ENCODE results near the gene NOS2.
"Not testable (repeated sequence)": the region's sequence is repeated elsewhere in the genome, so short reads cannot be mapped to it uniquely, and the experiment has no call there.

Gene NOS2

DNA sequence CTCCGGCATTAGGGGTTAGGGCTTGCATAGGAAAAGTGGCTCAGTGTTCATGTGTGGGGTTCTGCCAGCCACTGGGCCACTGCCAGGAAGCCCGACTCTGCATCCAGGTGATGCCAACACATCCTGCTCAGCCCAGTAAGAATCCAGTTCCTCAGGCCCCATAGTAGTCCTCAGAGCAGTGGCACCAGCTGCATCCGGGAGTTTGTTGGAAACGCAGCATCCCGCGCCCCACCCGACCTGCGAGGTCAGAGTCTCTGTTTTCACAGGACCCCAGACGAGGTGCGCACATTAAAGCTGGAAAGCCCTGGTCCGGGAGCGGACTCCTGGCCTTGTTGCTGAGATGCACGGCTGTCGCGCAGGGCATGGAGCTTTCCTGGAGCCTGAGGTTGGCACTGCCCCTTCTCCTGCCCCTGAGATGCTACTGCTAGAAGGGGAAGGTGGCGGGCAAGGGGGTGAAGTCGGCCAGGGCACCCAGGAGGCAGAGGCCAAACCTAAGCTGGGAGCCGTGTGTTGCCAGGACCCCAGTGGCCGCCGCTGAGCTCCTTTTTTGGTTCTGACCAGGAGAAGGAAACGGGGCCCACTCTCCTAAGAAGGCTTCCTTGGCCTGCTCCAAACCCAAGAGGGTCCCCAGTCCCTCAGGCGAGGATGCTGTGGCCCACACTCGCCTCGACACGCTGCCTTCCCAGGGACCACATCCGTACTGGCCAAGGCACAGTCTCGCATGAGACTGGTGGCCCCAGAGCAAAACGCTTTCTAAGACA, 44.4 kb downstream of the NOS2 start:
- no peak for DNase-seq (ENCODE audit: low spot score)

DNA sequence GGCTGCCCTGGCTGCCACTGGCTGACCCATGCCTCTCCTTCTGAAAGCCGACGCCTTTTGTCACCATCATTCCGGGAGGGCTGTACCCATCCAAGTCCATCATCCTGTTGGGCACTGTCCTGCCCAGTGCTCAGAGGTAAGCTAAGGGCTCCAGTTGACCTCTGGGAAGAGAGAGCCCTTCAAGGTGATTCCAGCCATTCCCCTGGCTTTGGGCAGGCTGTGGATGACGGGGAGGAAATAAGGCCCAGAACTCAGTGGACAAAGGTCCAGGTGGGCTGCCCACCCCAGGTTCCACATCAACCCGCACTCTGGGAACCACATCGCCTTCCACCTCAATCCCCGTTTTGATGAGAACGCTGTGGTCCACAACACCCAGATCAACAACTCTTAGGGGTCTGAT, 45.8 kb downstream of the NOS2 start:
- DNase-seq (ENCODE audit: low spot score): no peak

DNA sequence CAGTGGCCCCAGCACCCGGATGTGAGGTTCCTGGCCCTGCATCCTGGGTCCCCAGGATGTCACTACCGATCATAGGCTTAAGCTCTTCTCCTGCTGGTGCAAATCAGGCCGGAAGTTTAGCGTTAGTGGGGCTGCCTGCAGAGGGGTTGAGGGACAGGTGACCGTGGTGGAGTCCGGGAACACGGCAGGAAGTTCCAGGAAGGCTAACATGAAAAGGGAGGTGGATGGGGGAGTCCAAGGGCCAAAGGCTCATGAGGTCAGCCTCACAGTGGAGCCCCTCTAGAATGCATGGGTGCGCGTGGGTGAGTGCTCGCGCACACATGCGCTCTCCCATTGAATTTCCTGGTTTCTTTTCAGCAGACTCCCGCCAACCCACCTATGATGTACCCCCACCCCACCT, 46.6 kb downstream of the NOS2 start:
- DNase-seq (ENCODE audit: low spot score): not testable (repeated sequence)

DNA sequence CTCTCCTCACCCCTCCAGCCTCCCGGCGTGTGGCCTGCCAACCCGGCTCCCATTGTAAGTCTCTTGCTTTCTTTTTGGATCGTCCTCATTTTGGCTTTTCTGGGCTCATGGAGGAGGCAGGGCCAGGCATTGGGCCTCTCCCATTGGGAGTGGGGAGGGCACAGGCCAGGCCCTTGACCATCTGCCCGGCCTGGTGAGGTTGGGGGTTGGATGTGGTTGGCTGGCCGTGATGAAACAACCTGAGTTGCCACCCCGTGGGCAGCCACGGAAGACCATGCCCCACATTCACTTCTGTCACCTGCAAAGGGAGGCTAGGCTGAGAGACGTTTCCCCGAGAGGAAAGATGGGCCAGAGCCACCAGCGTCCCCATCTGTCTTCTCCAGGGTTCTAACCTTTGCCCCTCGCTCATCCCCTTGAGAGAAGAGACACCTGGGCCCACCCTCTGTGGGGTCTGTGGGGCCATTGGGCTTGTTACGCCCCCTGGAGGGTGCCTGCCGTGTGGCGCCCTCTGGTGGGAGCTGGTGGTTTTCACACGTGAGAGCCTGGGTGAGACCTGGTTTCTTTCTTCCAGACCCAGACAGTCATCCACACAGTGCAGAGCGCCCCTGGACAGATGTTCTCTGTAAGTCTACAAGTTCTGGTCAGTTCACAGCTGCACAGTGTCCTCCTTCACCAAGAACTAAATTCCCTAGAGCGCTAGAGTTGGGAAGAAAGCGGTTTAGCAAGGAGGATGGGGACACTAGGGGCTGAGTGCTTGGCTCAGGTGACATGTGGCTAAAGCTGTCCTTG, 47.3 kb downstream of the NOS2 start:
- not testable (repeated sequence) for DNase-seq (ENCODE audit: low spot score)

DNA sequence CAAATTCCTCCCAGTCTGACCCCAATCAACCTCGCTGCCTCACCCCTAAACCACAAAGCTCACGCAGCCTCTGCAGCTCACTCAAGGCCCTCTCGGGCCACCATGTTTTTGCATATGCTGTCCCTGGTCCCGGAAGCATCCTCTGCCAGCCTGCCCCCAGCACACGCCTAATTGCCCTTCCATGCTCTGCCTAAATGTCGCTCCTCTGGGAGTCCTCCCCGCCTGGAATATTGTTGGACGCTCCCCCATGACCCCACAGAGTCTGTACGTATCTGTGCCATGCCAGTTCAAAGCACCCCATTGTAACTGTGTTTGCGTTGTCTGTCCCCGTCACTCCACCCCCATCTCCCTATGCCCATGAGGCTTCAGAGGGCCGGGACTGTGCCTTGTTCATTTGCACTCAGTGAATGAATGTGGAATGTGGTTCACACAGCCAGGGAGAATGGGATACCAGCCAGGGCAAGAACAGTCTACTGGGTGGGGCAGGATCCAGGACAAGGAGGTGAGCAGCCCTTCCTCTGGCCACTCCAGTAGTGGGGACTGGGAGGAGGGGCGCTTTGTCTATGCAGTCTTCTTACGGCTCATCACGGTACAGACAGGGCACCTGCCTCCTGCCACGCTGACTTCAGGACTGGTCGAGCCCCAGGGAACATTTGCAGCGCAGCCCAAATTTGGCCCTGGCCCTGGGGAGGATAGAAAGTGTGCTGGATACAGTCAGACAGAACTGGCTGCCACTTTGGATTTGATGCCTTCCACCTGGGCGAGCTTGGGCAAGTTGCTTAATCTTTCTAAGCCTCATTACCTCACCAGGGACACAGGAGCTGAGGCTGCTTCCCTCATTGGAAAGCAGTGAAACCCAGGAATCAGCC, 48.5 kb downstream of the NOS2 start:
- DNase-seq (ENCODE audit: low spot score): no peak

DNA sequence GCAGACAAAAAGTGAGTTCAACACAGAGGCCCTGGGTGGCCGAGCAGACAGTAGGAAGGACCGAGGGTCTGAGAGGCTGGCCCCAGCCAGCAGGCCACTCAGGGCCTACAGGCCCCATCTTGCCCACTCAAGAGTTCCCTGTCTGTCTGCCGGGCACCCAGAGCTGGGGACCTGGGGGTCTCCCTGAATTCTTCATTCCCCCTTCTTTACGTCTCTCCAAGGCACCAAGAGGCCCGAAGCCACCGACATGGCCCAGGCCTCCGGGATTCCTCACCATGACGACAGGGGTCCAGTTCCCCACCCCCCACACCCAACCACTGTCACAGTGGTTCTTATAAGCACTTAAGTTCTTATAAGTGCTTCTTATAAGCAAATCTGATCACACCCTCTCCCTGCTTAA, 49.2 kb downstream of the NOS2 start:
- no peak for DNase-seq (ENCODE audit: low spot score)

DNA sequence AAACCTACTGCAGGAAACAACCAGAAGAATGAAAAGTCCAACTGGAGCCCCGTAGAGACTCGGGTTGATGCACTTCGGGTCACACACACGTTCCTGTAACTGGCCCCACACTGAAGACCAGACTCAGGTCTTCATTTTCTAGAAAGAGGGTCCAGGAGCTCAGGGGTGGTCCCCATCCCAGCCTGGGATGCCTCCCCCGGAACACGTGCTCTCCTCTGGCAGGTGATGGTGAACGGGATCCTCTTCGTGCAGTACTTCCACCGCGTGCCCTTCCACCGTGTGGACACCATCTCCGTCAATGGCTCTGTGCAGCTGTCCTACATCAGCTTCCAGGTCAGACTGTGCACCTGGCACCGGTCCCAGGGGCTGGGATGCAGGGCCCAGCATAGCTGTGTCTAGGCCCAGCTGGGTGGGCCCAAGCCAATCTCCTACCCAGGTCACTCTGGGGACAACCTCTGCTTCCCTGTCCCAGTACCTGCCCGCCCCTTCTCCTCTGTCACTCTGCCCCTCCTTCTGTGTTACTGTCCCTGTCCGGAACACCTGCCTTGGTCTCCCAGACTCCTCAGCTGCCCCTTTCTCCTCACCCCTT, 50.7 kb downstream of the NOS2 start:
- not testable (repeated sequence) for DNase-seq (ENCODE audit: low spot score)

DNA sequence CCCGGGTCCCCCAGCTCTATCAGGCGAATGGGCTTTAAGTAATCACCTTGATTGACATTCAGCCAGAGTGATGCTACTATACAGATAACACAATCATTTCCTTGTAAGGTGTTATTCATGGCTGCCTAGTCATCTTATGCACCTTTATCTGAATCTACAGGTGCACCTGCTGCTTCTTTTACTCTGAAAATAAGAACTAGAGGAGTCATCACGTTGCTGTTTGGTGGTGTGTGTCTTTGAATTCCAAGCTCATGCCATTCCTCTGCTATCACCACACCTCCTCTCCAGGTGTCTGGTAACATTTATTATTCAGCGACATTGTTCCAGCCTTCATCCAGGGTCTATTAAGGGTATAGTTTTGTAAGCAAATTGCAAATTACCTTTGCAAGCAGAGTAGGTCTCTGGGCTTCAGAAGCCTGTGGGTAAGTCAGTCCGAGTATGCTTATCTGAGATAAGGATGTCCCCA, 51.9 kb downstream of the NOS2 start:
- DNase-seq (ENCODE audit: low spot score): no peak

DNA sequence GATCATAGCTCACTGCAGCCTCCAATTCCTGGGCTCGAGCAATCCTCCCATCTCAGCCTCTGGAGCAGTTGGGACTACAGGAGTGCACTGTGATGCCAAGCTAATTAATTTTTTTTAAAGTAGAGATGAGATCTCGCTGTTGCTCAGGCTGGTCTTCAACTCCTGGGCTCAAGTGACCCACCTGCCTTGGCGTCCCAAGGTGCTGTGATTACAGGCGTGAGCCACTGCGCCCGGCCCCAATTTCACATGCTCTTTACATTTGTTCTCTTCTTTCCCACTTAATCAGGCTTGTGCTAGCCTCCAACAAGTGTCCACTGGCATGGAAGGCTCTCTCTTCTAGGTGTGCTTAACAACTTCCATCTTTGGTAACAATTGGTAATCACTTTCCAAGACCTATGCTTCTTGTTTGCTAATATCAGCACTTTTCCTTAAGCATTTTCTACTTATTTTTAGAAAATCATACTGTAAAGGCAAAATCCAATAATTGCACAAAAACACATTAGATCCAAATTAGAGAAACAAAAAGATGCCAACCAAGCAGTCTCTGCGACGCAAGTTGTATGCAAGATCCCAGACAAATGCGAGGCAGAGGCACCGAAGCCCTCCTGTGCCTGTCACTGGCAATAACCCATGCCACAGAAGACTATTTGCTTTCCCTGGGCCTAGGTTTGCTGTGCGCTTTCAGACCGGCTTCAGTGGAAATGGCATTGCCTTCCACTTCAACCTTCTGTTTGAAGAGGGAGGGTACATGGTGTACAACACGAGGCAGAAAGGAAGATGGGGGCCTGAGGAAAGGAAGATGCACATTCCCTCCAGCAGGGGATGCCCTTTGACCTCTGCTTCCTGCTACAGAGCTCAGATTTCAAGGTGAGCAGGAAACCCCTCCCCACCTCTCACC, 52.6 kb downstream of the NOS2 start:
- DNase-seq (ENCODE audit: low spot score): no peak

DNA sequence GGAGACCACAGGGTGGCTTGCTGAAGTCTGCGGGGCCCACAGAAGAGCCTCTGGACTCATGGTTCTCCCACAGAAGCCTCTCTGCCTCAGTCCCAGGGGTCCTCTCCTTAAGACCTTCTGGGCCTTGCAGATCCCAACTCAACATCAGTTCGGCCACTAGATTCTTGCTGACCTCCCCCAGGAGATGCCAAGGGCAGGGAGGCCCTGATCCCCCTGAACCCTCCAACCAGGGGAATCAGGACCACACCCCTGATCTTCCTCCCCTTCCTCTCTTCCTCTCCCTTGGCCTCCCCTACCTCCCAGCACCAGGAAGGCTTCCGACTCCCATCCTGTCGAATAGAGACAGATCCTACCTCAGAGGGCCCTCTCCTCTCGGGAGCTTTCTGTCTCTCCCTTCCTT, 53.4 kb downstream of the NOS2 start:
- DNase-seq (ENCODE audit: low spot score): no peak

DNA sequence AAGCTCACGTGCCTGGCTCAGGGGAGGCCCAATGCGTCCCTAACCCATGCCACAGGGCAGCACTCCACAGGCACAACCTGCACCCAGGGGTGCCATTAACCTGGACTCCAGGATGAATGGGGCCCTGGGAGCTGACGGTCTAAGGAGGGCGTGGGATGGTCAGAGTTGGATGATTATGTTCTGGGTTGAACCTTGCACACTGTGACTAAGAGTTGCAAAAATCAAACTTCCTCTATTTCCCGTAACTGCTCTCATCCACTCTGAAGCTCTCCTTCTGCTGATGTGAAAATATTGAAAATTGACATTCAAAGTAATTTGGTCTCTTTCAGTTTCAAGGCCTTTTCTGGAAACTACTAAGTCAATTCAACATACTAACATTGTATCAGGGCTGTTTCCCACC, 54.0 kb downstream of the NOS2 start:
- DNase-seq (ENCODE audit: low spot score): not testable (repeated sequence)

DNA sequence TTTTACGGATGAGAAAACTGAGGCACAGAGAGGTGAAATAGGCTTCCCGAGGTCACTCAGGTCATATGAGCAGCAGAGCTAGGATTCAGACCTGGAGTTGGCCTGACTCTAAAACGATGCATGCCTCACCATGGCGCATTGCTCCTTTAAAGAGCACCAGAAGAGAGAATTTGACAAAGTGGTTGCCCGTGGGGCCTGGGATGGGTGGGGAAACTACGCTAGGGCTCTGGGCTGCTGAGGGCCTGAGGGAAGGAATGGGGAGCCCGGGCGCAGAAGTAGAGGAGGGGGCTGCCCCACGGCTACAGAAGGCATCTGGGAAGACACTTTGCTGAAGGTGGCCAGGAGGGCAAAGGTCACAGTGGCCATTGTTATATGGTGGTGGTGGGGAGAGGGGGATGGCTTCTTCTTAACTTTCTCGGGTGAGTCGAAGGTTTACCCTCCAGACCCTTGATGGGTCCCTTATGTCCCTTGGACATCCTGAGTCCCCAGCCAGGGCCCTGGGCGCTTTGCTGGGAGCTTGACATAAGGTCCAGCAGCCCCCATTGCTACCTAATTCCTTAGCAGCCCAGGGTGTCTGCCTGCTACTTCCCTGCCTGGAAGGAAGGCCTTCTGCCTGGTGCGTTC, 55.0 kb downstream of the NOS2 start:
- not testable (repeated sequence) for DNase-seq (ENCODE audit: low spot score)

DNA sequence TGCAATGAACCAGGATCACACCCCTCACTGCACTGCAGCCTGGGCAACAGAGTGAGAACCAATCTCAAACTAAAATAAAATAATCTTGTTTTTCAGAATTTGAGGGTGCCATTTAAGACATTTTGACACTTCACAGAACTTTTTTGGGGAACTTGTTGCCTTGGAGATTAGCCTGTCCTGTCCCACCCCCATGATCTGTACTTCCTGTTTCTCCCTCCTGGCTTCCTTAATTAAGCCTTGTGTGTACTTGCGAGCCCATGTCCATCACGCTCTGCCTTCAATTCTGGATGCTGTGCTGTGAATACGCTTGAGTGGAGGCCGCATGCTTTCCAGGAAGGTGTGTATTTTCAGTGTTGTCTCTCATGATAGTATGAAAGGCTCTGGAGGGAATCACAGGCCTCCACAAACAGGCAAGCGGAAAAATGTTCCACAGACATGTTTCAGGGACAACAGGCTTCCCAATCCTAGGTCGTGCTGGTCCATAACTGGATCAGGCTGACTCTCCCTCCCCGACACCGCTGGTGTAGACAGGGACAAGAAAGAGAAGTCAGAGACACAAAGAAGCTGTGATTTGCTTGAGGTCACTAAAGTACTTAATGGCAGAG, 56.9 kb downstream of the NOS2 start:
- no peak for DNase-seq (ENCODE audit: low spot score)

DNA sequence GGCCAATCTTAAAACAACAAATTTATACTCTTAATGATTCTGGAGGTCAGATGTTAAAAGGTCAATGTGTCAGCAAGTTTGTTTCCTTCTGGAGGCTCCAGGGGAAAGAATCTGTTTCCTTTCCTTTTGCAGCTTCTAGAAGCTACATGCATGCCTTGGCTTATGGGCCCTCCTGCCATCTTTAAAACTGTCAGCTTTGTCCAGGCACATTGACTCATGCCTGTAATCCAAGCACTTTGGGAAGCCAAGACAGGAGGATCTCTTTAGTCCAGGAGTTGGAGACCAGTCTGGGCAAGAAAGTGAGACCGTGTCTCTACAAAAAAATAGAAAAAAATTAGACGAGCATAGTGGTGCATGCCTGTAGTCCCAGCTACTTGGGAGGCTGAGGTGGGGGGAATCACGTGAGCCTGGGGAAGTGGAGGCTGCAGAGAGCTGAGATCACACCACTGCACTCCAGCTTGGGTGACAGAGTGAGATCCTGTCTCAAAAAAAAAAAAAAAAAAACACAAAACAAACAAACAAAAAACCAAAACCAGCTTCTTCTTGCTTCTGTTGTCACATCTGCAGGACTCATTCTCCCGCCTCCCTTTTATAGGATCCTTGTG, 58.3 kb downstream of the NOS2 start:
- DNase-seq (ENCODE audit: low spot score): no peak

DNA sequence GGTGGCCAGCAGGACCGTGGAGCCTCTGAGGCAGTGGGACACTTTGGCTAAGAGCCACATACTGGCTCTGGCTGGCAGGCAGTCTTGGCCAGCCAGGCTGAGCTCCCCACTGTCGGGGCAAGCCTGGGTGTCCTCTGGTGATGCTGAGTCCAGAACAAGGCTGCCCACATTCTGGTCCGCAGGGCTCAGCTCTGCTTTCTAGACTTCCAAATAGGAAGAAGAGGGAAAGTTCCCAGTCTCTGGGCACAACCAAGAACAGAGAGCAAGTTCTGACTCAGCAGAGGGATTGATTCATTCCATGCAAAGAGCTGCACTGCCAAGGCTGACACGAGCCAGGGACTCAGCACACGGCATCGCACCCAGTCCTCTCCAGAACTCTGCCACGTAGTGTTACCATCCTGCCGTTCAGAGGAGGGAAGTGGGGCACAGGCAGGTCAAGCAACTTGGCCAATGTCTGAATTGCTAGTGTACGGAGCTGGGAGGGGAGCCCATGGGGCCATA, 58.9 kb downstream of the NOS2 start:
- DNase-seq (ENCODE audit: low spot score): no peak

DNA sequence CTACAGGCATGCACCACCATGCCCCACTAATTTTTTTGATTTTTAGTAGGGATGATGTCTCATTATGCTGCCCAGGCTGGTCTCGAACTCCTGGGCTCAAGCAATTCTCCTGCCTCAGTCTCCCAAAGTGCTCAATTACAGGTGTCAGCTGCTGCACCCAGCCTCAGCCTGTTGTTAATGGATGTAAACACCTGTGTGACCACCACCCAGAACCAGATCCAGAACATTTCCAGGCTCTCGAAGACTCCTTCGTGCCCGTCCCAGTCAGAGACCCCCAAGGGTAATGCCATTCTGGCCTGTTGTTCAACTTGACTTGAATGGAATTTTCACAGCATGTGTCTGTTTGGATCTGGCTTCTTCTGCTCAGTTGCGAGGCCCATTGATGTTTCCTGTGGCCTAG, 59.8 kb downstream of the NOS2 start:
- not testable (repeated sequence) for DNase-seq (ENCODE audit: low spot score)

DNA sequence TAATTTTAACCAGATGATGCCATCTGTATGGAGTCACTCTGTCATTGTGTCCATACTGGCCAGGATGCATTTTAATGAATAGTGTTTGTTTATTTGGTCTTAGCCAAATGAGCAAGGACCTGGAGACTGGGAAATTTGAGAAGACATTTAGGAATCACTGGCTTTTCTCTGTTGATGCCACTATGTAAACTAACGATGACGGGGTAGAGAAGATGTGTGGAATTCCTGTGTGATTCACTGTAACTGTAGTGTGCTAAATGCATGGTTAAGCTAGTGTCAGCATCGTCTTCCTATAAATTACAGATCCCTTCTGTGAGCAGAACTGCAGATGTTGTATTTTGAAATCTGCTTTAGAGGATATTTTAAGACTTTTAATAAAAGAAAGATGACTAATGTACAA, 66.6 kb downstream of the NOS2 start:
- DNase-seq (ENCODE audit: low spot score): no peak

DNA sequence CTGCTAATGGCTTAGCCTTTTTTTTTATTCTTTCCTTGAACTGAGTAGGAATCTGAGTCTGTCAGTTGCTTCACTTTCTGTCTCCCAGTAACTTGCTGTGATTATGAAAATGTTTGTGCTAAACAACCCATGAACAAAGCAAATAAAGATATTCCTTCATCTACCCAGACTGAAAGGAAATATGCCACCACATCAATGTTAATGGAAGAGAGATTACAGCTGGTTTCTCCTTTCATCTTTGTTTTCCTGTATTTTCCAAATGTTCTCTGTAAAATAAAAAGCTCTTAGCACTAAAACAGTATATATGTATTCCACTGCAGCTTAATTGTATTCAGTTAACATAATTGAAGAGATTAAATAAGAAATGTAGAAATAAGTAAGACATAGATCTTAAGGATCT, 67.6 kb downstream of the NOS2 start:
- DNase-seq (ENCODE audit: low spot score): not testable (repeated sequence)

DNA sequence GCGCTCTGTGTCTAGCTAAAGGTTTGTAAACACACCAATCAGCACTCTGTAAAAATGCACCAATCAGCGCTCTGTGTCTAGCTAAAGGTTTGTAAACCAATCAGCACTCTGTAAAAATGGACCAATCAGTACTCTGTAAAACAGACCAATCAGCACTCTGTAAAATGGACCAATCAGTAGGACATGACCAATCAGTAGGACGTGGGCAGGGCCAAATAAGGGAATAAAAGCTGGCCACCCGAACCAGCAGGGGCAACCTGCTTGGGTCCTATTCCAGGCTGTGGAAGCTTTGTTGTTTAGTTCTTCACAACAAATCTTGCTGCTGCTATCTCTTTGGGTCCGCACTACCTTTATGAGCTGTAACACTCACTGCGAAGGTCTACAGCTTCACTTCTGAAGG, 74.3 kb downstream of the NOS2 start:
- not testable (repeated sequence) for DNase-seq (ENCODE audit: low spot score)

Measured in CD4-positive, alpha-beta T cell treated with Interleukin-2 at 100 ng/mL for 4 hours (primary cell).